Endodermal cell (in vitro differentiated cells): ENCODE data around the gene SLC66A1. TPM values are rescaled to one million over a fixed set of nuclear protein-coding genes. Genes with fewer than 3 reads are reported as not detected.

Source experiments
- DNase-seq: peaks from one replicate; pipeline ENCODE4 v3.0.0-alpha.2; 2017
- H3K27ac ChIP-seq: 2 replicates; pipeline ENCODE4 v1.5.1; 2013; ENCODE audit warnings: mild to moderate bottlenecking, low read depth, low read length, moderate library complexity
- H3K27me3 ChIP-seq: 2 replicates; pipeline ENCODE4 v1.6.1; 2013; ENCODE audit warnings: mild to moderate bottlenecking, low read length, moderate library complexity; ENCODE audit not compliant: insufficient read depth, control insufficient read depth, poor library complexity, severe bottlenecking
- H3K36me3 ChIP-seq: 2 replicates; pipeline ENCODE4 v1.7.0; 2013; ENCODE audit warnings: mild to moderate bottlenecking, low read length, moderate library complexity; ENCODE audit not compliant: control insufficient read depth, insufficient read depth
- H3K4me1 ChIP-seq: one replicate; pipeline ENCODE4 v1.7.0; 2013; ENCODE audit warnings: low read length; ENCODE audit not compliant: control insufficient read depth, insufficient read depth
- H3K4me3 ChIP-seq: 2 replicates; pipeline ENCODE4 v1.5.1; 2013; ENCODE audit warnings: mild to moderate bottlenecking, low read length, moderate library complexity
- H3K9ac ChIP-seq: 2 replicates; pipeline ENCODE4 v1.6.1; 2013; ENCODE audit warnings: mild to moderate bottlenecking, low read length, moderate library complexity; ENCODE audit not compliant: poor library complexity, severe bottlenecking; ENCODE audit errors: extremely low read depth
- H3K9me3 ChIP-seq: 2 replicates; pipeline ENCODE4 v1.6.1; 2013; ENCODE audit warnings: mild to moderate bottlenecking, low read length, moderate library complexity; ENCODE audit not compliant: control insufficient read depth
- H3K27ac Mint-ChIP-seq: 2 replicates; pipeline ENCODE4 v1.8.0; 2020; ENCODE audit warnings: mixed read lengths
- H3K27me3 Mint-ChIP-seq: 2 replicates; pipeline ENCODE4 v1.8.0; 2021; ENCODE audit warnings: mild to moderate bottlenecking, mixed read lengths; ENCODE audit not compliant: insufficient read depth
- H3K36me3 Mint-ChIP-seq: 2 replicates; pipeline ENCODE4 v1.8.0; 2020; ENCODE audit warnings: low read depth, mixed read lengths
- H3K4me1 Mint-ChIP-seq: 2 replicates; pipeline ENCODE4 v1.8.0; 2020; ENCODE audit warnings: mixed read lengths
- H3K4me3 Mint-ChIP-seq: 2 replicates; pipeline ENCODE4 v1.8.0; 2020; ENCODE audit warnings: mild to moderate bottlenecking, moderate library complexity, mixed read lengths
- H3K9me3 Mint-ChIP-seq: 2 replicates; pipeline ENCODE4 v1.8.0; 2020; ENCODE audit warnings: mild to moderate bottlenecking, mixed read lengths
- CTCF ChIP-seq: fragments of 200-600 bp; sonication (generic); conservative IDR thresholded peaks from 2 replicates; pipeline ENCODE4 v1.5.0; 2021; ENCODE audit warnings: antibody characterized with exemption, mild to moderate bottlenecking
- WGBS, 2 experiments: methylation state at CpG; one replicate each; pipeline versions ENCODE4 v1.1.5 to v1.1.7; 2013; ENCODE audit warnings: missing lambda C conversion rate in 2 of 2, mixed read lengths in 1 of 2; ENCODE audit not compliant: insufficient coverage in 1 of 2, insufficient read length in 1 of 2; 5-methylcytosine and 5-hydroxymethylcytosine counted together
- total RNA-seq, 2 donors: library from RNA; stranded (reverse); fragmentation: NEBNext Ultra II Directional in 1 of 2; extraction: Animal tissue kit (Norgen Biotek cat#: 25700) in 1 of 2; gene quantifications; 2 replicates in 1 of 2; 3 replicates in 1 of 2; pipeline ENCODE4 v1.2.1, GENCODE V29; 2021

The SLC66A1 gene
- total RNA-seq, 2 donors from 2014 or later = 20.8 to 22.6 TPM

GRCh38 chr1:19350566-19350965 lies 38.4 kb downstream of the SLC66A1 start:
- no peak for TF ChIP-seq CTCF
- no peak overlapping the region for H3K4me3 Mint-ChIP-seq
- 98 to 100% methylated on average over 1 to 5 of the region's 5 CpGs for WGBS, 2 experiments
- Histone ChIP-seq H3K36me3 (peaks cover 55% of the 10 kb centered on the region), H3K4me1 (peaks cover 5% of the 10 kb centered on the region), H3K4me3 (no peak overlapping the region), H3K9me3 (no peaks in the 10 kb centered on the region), H3K27me3 (no peaks in the 10 kb centered on the region), H3K27ac (no peak overlapping the region), H3K9ac (no peak overlapping the region)
- H3K27ac Mint-ChIP-seq = no peak overlapping the region
- no peak for DNase-seq
- no peaks in the 10 kb centered on the region for H3K27me3 Mint-ChIP-seq
- H3K36me3 Mint-ChIP-seq = peaks cover 58% of the 10 kb centered on the region
- H3K4me1 Mint-ChIP-seq = peaks cover 18% of the 10 kb centered on the region
- no peaks in the 10 kb centered on the region for H3K9me3 Mint-ChIP-seq

GRCh38 chr1:19351873-19352272 lies 39.7 kb downstream of the SLC66A1 start:
- Histone ChIP-seq H3K9me3 (no peaks in the 10 kb centered on the region), H3K9ac (no peak overlapping the region), H3K4me1 (peaks cover 5% of the 10 kb centered on the region), H3K4me3 (no peak overlapping the region), H3K36me3 (peaks cover 63% of the 10 kb centered on the region), H3K27me3 (no peaks in the 10 kb centered on the region), H3K27ac (no peak overlapping the region)
- Mint-ChIP-seq H3K36me3 (peaks cover 69% of the 10 kb centered on the region), H3K27ac (peak overlapping the region; percentile 83), H3K27me3 (no peaks in the 10 kb centered on the region), H3K9me3 (no peaks in the 10 kb centered on the region), H3K4me3 (no peak overlapping the region), H3K4me1 (peaks cover 18% of the 10 kb centered on the region)
- no peak for TF ChIP-seq CTCF
- 97 to 100% methylated on average over 6 to 10 of the region's 10 CpGs for WGBS, 2 experiments
- DNase-seq = no peak

- Histone ChIP-seq H3K4me1 (peaks cover 5% of the 10 kb centered on the region), H3K9ac (no peak overlapping the region), H3K27ac (no peak overlapping the region), H3K4me3 (no peak overlapping the region), H3K36me3 (peaks cover 68% of the 10 kb centered on the region), H3K9me3 (no peaks in the 10 kb centered on the region), H3K27me3 (no peaks in the 10 kb centered on the region)
- H3K9me3 Mint-ChIP-seq = no peaks in the 10 kb centered on the region
- TF ChIP-seq CTCF = no peak
- peaks cover 18% of the 10 kb centered on the region for H3K4me1 Mint-ChIP-seq
- peak overlapping the region; percentile 83 for H3K27ac Mint-ChIP-seq
- no peak overlapping the region for H3K4me3 Mint-ChIP-seq
- WGBS, 2 experiments = 94 to 96% methylated on average over 10 to 14 of the region's 14 CpGs
- no peaks in the 10 kb centered on the region for H3K27me3 Mint-ChIP-seq
- DNase-seq = no peak
- peaks cover 74% of the 10 kb centered on the region for H3K36me3 Mint-ChIP-seq
Measured at GRCh38 chr1:19352839-19353238, 40.7 kb downstream of the SLC66A1 start.
